ENCODE results near the gene ZNF516.

Gene ZNF516

GRCh38 chr18:76335859-76336640, 159.0 kb downstream of the ZNF516 start:
- no peak for DNase-seq

GRCh38 chr18:76328140-76328539, 166.9 kb downstream of the ZNF516 start:
- no peak for DNase-seq

GRCh38 chr18:76323891-76324290, 171.2 kb downstream of the ZNF516 start:
- DNase-seq: no peak

- DNase-seq: no peak
These were observed 172.4 kb downstream of the ZNF516 start for GRCh38 chr18:76322686-76323085.

GRCh38 chr18:76319366-76319765, 175.7 kb downstream of the ZNF516 start:
- DNase-seq: no peak

- DNase-seq: no peak
These were observed 176.4 kb downstream of the ZNF516 start for GRCh38 chr18:76318607-76319006.

- DNase-seq: no peak
These were observed 177.9 kb downstream of the ZNF516 start for GRCh38 chr18:76317136-76317535.

- DNase-seq: no peak
These were observed 179.3 kb downstream of the ZNF516 start for GRCh38 chr18:76315722-76316230.

- no peak for DNase-seq
These were observed 180.5 kb downstream of the ZNF516 start for GRCh38 chr18:76314496-76314895.

- no peak for DNase-seq
These were observed 181.0 kb downstream of the ZNF516 start for GRCh38 chr18:76314015-76314414.
